Measurements from ENCODE around the gene PRKG1.
"Not testable (repeated sequence)": the region's sequence is repeated elsewhere in the genome, so short reads cannot be mapped to it uniquely, and the experiment has no call there.

PRKG1 gene

GRCh38 chr10:51231754-51232153 lies 157.5 kb downstream of the PRKG1 start:
- no peak for DNase-seq

GRCh38 chr10:51233337-51234100 lies 159.2 kb downstream of the PRKG1 start:
- DNase-seq, result no peak

GRCh38 chr10:51235865-51236264 lies 161.6 kb downstream of the PRKG1 start:
- no peak for DNase-seq

- DNase-seq, result no peak
These were observed 164.7 kb downstream of the PRKG1 start for GRCh38 chr10:51239006-51239405.

- DNase-seq, result no peak
These were observed 167.2 kb downstream of the PRKG1 start for GRCh38 chr10:51241461-51241860.

- DNase-seq, result no peak
These were observed 168.1 kb downstream of the PRKG1 start for GRCh38 chr10:51242393-51242792.

GRCh38 chr10:51244309-51244708 lies 170.0 kb downstream of the PRKG1 start:
- no peak for DNase-seq

GRCh38 chr10:51244748-51245490 lies 170.6 kb downstream of the PRKG1 start:
- DNase-seq, result peak; percentile 18

GRCh38 chr10:51246156-51246555 lies 171.9 kb downstream of the PRKG1 start:
- no peak for DNase-seq

GRCh38 chr10:51250278-51250920 lies 176.1 kb downstream of the PRKG1 start:
- no peak for DNase-seq

- no peak for DNase-seq
These were observed 176.8 kb downstream of the PRKG1 start for GRCh38 chr10:51251110-51251509.

- no peak for DNase-seq
These were observed 181.1 kb downstream of the PRKG1 start for GRCh38 chr10:51255381-51255780.

GRCh38 chr10:51257511-51258248 lies 183.4 kb downstream of the PRKG1 start:
- no peak for DNase-seq

- no peak for DNase-seq
These were observed 186.1 kb downstream of the PRKG1 start for GRCh38 chr10:51260376-51260775.

GRCh38 chr10:51266496-51266895 lies 192.2 kb downstream of the PRKG1 start:
- no peak for DNase-seq

GRCh38 chr10:51267980-51268570 lies 193.8 kb downstream of the PRKG1 start:
- DNase-seq, result not testable (repeated sequence)

- no peak for DNase-seq
These were observed 195.5 kb downstream of the PRKG1 start for GRCh38 chr10:51269821-51270220.

- no peak for DNase-seq
These were observed 196.7 kb downstream of the PRKG1 start for GRCh38 chr10:51270936-51271530.

GRCh38 chr10:51272099-51272498 lies 197.8 kb downstream of the PRKG1 start:
- not testable (repeated sequence) for DNase-seq

- no peak for DNase-seq
These were observed 198.3 kb downstream of the PRKG1 start for GRCh38 chr10:51272555-51272954.

GRCh38 chr10:51273574-51273973 lies 199.3 kb downstream of the PRKG1 start:
- DNase-seq, result no peak

- DNase-seq, result not testable (repeated sequence)
These were observed 201.8 kb downstream of the PRKG1 start for GRCh38 chr10:51276097-51276496.
